HepG2 (cell line): ENCODE data around the gene ST14. TPM values are rescaled to one million over a fixed set of nuclear protein-coding genes. Genes with fewer than 3 reads are reported as not detected.

Experiments
- AHR ChIP-seq: IDR thresholded peaks from 2 replicates; pipeline ENCODE4 v1.6.1; 2018; ENCODE audit warnings: missing genetic modification reagents, missing compliant biosample characterization
- ASH2L ChIP-seq: fragments of 300-600, 200-600 bp; sonication (generic); IDR thresholded peaks from 2 replicates; pipeline ENCODE4 v1.7.0; 2017; ENCODE audit warnings: low read depth, mild to moderate bottlenecking, moderate library complexity, mixed read lengths, low read length; ENCODE audit not compliant: insufficient read length
- BRD4 ChIP-seq: sonication (generic); formaldehyde crosslinking; IDR thresholded peaks from 2 replicates; pipeline ENCODE4 v1.4.0; 2020; ENCODE audit warnings: missing genetic modification reagents
- CCAR2 ChIP-seq: fragments of 200-400 bp; formaldehyde crosslinking; optimal IDR thresholded peaks from 2 replicates; pipeline ENCODE3; 2018; ENCODE audit warnings: low read depth, mild to moderate bottlenecking, low read length, moderate library complexity
- DR1 ChIP-seq: sonication (generic); formaldehyde crosslinking; IDR thresholded peaks from 2 replicates; pipeline ENCODE4 v1.8.0; 2021; ENCODE audit warnings: mild to moderate bottlenecking, missing genetic modification reagents, inconsistent platforms
- EHMT2 ChIP-seq: fragments of 200-600 bp; sonication (generic); IDR thresholded peaks from 2 replicates; pipeline ENCODE4 v1.7.0; 2017; ENCODE audit warnings: antibody characterized with exemption, low read depth, low read length, borderline replicate concordance
- KDM5A ChIP-seq: fragments of 200-600 bp; sonication (generic); IDR thresholded peaks from 2 replicates; pipeline ENCODE4 v1.7.0; 2018; ENCODE audit warnings: antibody characterized with exemption, mild to moderate bottlenecking, low read length, borderline replicate concordance
- MXD4 ChIP-seq: IDR thresholded peaks from 2 replicates; pipeline ENCODE4 v1.6.1; 2016; ENCODE audit warnings: mild to moderate bottlenecking, missing biosample characterization, missing genetic modification reagents
- MYC ChIP-seq: sonication (generic); formaldehyde crosslinking; IDR thresholded peaks from 2 replicates; pipeline ENCODE4 v1.9.0; 2021; ENCODE audit warnings: missing genetic modification reagents, borderline replicate concordance
- ONECUT2 ChIP-seq: sonication (generic); formaldehyde crosslinking; IDR thresholded peaks from 2 replicates; pipeline ENCODE4 v1.4.0; 2020; ENCODE audit warnings: missing genetic modification reagents
- PAF1 ChIP-seq: IDR thresholded peaks from 2 replicates; pipeline ENCODE4 v1.6.1; 2016; ENCODE audit warnings: missing genetic modification reagents, missing compliant biosample characterization
- POLR2G ChIP-seq: fragments of 200-400 bp; formaldehyde crosslinking; IDR thresholded peaks from 2 replicates; pipeline ENCODE4 v1.6.1; 2018; ENCODE audit warnings: mild to moderate bottlenecking, low read depth, low read length, moderate library complexity
- PPARG ChIP-seq: conservative IDR thresholded peaks from 2 replicates; pipeline ENCODE4 v1.6.1; 2016; ENCODE audit warnings: missing biosample characterization, missing genetic modification reagents
- SMYD3 ChIP-seq: sonication (generic); formaldehyde crosslinking; IDR thresholded peaks from 2 replicates; pipeline ENCODE4 v1.8.1; 2023; ENCODE audit warnings: mild to moderate bottlenecking, missing genetic modification reagents
- SP2 ChIP-seq: sonication (generic); formaldehyde crosslinking; IDR thresholded peaks from 2 replicates; pipeline ENCODE4 v1.5.1; 2020; ENCODE audit warnings: mild to moderate bottlenecking, missing genetic modification reagents
- TRIM24 ChIP-seq: sonication (generic); formaldehyde crosslinking; IDR thresholded peaks from 2 replicates; pipeline ENCODE4 v1.8.0; 2022; ENCODE audit warnings: mild to moderate bottlenecking, missing genetic modification reagents
- ZFP90 ChIP-seq: sonication (generic); formaldehyde crosslinking; IDR thresholded peaks from 2 replicates; pipeline ENCODE4 v1.8.0; 2022; ENCODE audit warnings: missing genetic modification reagents, mild to moderate bottlenecking, inconsistent platforms, borderline replicate concordance
- ZNF101 ChIP-seq: sonication (generic); formaldehyde crosslinking; IDR thresholded peaks from 2 replicates; pipeline ENCODE4 v1.4.0; 2020; ENCODE audit warnings: mild to moderate bottlenecking, low read depth, missing genetic modification reagents, borderline replicate concordance
- ZNF777 ChIP-seq: sonication (generic); formaldehyde crosslinking; IDR thresholded peaks from 2 replicates; pipeline ENCODE4 v1.4.0; 2020; ENCODE audit warnings: missing genetic modification reagents
- polyA plus RNA-seq, 8 experiments: library from polyadenylated mRNA; depleted of rRNA in 3 of 8; stranded (reverse) in 7 of 8; unstranded in 1 of 8; fragments of >200 nt; fragmentation: Illumina TruSeq in 4 of 8; extraction: Trizol in 4 of 8; gene quantifications; 2 replicates each; pipeline versions ENCODE4 v1.2.1 to v1.2.3, GENCODE V29; 2011 to 2016; ENCODE audit warnings: low read depth in 4 of 8, missing spikeins in 1 of 8, mixed read lengths in 1 of 8; ENCODE audit not compliant: insufficient read depth in 1 of 8
- total RNA-seq, 5 experiments: library from RNA; depleted of rRNA; stranded (reverse); fragments of >200 nt; fragmentation: Illumina TruSeq; extraction: Trizol; gene quantifications; 2 replicates each; pipeline ENCODE4 v1.2.3, GENCODE V29; 2016; ENCODE audit warnings: low read depth in 1 of 5
- TF ChIP-seq, protein P1 (sequence below): sonication (generic); formaldehyde crosslinking; IDR thresholded peaks from 2 replicates; pipeline ENCODE4 v1.4.0; 2020; ENCODE audit warnings: mild to moderate bottlenecking, missing genetic modification reagents
- TF ChIP-seq, protein P2 (sequence below): sonication (generic); formaldehyde crosslinking; IDR thresholded peaks from 2 replicates; pipeline ENCODE4 v1.8.1; 2023; ENCODE audit warnings: mild to moderate bottlenecking, missing genetic modification reagents, borderline replicate concordance
- TF ChIP-seq, protein P3 (sequence below): IDR thresholded peaks from 2 replicates; pipeline ENCODE4 v1.6.1; 2016
- TF ChIP-seq, protein P4 (sequence below): sonication (generic); formaldehyde crosslinking; IDR thresholded peaks from 2 replicates; pipeline ENCODE4 v1.8.0; 2022; ENCODE audit warnings: missing genetic modification reagents, mild to moderate bottlenecking, borderline replicate concordance
- TF ChIP-seq, protein P5 (sequence below): sonication (generic); formaldehyde crosslinking; IDR thresholded peaks from 2 replicates; pipeline ENCODE4 v1.5.1; 2020; ENCODE audit warnings: missing genetic modification reagents, mild to moderate bottlenecking, borderline replicate concordance

ST14 gene
- total and polyA plus RNA-seq, 2 of the 13 experiments (the other 11 are each of a cell fraction or from before 2014, with no cell fraction given), result 0.88 to 1.4 TPM

DNA sequence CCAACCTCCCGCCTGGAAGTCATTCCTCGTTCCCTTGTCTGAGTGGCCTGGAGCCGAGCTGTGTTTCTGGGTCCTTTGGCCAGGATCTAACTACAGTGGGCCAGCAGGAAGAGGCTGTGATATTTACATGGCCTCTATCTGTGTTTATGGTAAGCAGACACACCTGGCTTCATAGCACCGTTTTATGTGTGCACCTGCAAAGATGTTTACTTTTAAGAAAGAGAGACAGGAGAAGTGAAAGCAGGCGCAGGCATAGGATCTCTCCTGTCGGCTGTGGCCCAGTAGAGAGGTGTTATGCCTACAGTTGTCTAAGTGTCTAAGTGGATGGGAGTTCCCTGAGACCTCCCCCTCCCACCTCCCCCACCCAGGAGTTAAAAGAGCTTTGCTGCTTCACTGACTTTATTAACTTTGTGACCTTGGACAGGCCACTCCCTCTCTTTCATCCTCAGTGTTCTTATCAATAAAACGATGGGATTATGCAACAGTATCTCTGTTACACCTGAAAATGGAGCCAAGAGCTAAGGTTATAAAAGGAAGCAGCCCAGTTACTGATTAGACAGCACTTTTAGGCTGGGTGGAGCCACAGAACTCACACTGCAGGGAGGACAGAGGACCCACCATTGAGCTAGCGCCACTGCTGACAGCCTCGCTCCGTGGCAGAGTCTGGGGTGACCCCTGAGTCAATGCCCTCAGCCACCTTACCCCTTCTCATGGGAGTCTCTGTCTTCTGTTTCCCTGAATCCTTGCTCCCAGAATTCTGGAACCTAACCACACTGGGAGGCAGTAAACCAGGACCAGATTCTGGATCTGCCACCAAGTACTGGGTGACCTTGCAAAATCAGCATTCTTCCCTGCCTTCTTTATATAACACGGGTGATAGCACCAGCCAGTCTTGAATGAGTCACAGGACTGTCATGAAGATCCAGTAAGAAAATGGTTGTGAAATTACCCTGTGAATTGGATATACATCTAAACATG is 22.0 kb downstream of the ST14 start (continued):
- TF ChIP-seq DR1 (CRISPR knock-in tag) (peak; percentile 61), POLR2G (peak; percentile 96), PPARG (CRISPR knock-in tag) (peak; percentile 46; the same call in 1 of the 2 replicates), BRD4 (no peak), AHR (CRISPR knock-in tag) (no peak), TRIM24 (no peak), EHMT2 (peak; percentile 58; the same call in 1 of the 2 replicates), ASH2L (peak; percentile 63), MYC (CRISPR knock-in tag) (peak; percentile 58; the same call in 1 of the 2 replicates), ZNF777 (CRISPR knock-in tag) (0 out of 2 replicates have a peak, but pooled peaks have one; percentile 4), ZFP90 (0 out of 2 replicates have a peak, but pooled peaks have one; percentile 44), KDM5A (no peak; the same call in 1 of the 2 replicates), PAF1 (CRISPR knock-in tag) (no peak), MXD4 (CRISPR knock-in tag) (no peak; the same call in 1 of the 2 replicates), CCAR2 (no peak), SMYD3 (CRISPR knock-in tag) (peak; percentile 72; the same call in 1 of the 2 replicates), ZNF101 (CRISPR knock-in tag) (no peak), ONECUT2 (CRISPR knock-in tag) (peak; percentile 62), SP2 (no peak)
- TF ChIP-seq, protein P1, sequence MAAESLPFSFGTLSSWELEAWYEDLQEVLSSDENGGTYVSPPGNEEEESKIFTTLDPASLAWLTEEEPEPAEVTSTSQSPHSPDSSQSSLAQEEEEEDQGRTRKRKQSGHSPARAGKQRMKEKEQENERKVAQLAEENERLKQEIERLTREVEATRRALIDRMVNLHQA (CRISPR knock-in tag), result no peak; the same call in 1 of the 2 replicates
- TF ChIP-seq, protein P2, sequence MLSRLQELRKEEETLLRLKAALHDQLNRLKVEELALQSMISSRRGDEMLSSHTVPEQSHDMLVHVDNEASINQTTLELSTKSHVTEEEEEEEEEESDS (CRISPR knock-in tag), result no peak
- TF ChIP-seq, protein P3, sequence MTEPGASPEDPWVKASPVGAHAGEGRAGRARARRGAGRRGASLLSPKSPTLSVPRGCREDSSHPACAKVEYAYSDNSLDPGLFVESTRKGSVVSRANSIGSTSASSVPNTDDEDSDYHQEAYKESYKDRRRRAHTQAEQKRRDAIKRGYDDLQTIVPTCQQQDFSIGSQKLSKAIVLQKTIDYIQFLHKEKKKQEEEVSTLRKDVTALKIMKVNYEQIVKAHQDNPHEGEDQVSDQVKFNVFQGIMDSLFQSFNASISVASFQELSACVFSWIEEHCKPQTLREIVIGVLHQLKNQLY (CRISPR knock-in tag), result 0 out of 2 replicates have a peak, but pooled peaks have one; percentile 40
- TF ChIP-seq, protein P4, sequence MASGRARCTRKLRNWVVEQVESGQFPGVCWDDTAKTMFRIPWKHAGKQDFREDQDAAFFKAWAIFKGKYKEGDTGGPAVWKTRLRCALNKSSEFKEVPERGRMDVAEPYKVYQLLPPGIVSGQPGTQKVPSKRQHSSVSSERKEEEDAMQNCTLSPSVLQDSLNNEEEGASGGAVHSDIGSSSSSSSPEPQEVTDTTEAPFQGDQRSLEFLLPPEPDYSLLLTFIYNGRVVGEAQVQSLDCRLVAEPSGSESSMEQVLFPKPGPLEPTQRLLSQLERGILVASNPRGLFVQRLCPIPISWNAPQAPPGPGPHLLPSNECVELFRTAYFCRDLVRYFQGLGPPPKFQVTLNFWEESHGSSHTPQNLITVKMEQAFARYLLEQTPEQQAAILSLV (CRISPR knock-in tag), result no peak
- TF ChIP-seq, protein P5, sequence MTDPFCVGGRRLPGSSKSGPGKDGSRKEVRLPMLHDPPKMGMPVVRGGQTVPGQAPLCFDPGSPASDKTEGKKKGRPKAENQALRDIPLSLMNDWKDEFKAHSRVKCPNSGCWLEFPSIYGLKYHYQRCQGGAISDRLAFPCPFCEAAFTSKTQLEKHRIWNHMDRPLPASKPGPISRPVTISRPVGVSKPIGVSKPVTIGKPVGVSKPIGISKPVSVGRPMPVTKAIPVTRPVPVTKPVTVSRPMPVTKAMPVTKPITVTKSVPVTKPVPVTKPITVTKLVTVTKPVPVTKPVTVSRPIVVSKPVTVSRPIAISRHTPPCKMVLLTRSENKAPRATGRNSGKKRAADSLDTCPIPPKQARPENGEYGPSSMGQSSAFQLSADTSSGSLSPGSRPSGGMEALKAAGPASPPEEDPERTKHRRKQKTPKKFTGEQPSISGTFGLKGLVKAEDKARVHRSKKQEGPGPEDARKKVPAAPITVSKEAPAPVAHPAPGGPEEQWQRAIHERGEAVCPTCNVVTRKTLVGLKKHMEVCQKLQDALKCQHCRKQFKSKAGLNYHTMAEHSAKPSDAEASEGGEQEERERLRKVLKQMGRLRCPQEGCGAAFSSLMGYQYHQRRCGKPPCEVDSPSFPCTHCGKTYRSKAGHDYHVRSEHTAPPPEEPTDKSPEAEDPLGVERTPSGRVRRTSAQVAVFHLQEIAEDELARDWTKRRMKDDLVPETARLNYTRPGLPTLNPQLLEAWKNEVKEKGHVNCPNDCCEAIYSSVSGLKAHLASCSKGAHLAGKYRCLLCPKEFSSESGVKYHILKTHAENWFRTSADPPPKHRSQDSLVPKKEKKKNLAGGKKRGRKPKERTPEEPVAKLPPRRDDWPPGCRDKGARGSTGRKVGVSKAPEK, result peak; percentile 62; the same call in 1 of the 2 replicates
